ENCODE measurements around the gene PSG2.
A peak's percentile ranks its signal among the peaks of the same experiment; 100 is the strongest.
"Not testable (repeated sequence)": the region's sequence is repeated elsewhere in the genome, so short reads cannot be mapped to it uniquely, and the experiment has no call there.

PSG2 gene

DNA sequence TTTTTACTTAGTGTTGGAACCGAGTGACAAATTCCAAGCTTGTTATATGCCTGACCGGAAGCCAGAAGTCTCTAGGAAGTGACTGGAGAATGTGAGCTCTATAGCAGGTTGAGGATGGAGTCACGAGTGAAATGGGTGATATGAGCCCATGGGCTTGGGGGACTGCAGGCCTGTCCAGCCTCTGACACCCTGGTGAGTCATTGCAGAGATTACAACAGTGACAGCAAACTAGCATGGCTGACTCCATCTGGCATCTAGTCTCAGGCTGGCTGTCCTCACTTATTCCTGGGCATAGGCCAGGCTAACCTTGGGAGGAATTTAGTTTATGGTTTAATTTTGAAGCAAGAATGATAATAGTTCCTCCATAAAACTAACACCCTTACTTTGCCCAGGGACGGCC lies 4.6 kb downstream of the PSG2 start:
- DNase-seq (ENCODE audit: low spot score) = peak; percentile 10

DNA sequence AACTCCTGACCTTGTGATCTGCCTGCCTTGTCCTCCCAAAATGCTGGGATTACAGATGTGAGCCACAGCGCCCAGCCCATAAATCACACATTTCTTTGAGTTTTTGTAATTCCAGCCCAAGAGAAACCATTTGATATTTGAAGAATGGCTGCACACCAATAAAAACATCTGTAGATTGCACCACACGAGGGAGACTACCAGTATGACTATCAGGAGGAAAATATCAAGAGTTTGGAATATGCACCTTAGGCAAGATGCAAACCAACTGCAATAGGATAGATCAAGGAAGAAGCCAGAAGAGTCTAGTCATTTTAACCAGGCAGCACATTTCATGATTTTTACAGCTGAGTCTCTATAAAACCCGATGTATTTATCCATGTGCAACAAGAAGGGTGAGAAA lies 20.1 kb downstream of the PSG2 start:
- not testable (repeated sequence) for DNase-seq (ENCODE audit: low spot score)

DNA sequence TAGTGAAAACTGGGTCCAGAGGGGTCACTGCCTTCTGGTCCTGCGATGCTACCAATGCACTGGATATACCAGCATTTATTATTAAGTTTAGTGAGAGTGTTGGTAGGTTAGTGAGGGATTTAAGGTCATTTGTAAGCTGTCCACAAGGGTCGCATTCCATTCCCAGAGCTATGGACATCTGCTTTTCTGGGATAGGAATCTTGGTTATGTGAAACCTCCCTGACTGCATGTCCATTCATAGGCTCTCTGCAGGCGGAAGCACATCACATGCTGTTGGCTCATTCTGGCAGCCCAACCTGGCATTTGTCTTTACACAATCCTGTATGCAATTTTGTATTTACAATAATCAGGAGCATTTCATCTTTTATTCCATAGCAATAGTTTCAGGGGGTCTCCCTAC lies 21.2 kb downstream of the PSG2 start:
- not testable (repeated sequence) for DNase-seq (ENCODE audit: low spot score)

DNA sequence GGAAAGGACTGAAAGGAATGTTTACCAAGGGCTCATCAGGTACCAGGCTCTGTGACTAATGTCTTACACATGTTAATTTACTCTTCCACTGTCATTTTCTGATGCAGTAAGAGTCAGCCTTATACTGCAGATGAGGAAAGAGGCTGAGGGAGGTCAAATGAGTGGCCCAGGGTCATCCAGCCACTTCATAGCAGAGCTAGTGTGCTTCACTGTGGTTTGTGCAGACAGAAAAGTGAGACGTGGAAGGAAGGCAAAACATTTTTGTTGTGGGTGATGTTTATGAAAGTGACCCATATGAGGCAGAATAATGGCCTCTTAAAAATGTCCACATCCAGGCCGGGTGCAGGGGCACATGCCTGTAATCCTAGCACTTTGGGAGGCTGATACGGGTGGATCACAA lies 22.2 kb downstream of the PSG2 start:
- DNase-seq (ENCODE audit: low spot score) = not testable (repeated sequence)

DNA sequence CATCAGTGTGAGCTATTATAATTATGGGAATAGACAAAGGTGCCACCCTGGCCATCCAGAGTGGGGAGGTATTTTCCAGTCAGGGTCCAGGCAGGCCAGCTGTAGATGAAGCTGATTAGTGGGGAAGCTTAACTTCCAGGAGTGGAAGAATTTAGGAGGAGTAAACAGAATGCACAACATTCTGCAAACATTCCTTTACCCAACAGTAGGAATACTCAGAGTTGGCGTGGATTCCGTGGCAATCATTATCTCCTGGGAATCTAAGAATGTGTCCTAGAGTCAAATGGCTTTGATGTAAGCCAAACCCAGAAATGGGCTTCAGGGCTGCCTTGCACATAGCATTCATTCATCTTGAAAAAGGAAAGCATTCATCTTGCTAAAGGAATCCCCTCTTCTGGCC lies 23.0 kb downstream of the PSG2 start:
- not testable (repeated sequence) for DNase-seq (ENCODE audit: low spot score)

DNA sequence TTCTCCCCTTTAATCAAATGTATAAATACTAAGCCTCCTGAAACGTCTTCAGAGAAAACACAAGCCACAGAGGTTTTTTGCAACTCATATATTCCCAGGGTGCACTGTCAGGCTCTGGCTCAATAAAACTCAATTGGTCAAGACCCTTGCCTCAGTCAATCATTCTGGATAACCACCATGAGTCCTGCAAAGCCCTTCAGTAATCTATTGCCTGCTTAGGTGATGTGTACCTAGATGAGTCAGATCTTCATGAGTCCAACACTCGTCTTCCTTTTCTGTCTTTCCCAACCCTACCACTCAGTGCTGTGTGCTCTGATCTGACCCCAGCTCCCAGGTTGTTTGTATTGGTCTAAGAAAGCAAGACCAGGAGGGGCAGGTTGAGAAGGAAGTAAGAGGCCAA lies 24.1 kb downstream of the PSG2 start:
- not testable (repeated sequence) for DNase-seq (ENCODE audit: low spot score)

DNA sequence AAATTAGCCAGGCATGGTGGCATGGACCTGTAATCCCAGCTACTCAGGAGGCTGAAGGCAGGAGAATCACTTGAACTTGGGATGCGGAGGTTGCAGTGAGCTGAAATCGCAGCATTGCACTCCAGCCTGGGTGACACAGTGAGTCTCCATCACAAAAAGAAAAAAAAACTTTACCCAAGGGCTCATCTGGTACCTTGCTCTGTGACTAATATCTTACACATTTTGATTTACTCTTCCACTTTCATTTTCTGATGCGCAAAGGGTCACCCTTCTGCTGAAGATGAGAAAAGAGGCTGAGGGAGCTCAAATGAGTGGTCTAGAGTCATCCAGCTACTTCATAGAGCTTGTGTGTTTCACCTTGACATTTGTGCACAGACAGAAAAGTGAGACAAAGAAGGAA lies 34.5 kb downstream of the PSG2 start:
- not testable (repeated sequence) for DNase-seq (ENCODE audit: low spot score)

DNA sequence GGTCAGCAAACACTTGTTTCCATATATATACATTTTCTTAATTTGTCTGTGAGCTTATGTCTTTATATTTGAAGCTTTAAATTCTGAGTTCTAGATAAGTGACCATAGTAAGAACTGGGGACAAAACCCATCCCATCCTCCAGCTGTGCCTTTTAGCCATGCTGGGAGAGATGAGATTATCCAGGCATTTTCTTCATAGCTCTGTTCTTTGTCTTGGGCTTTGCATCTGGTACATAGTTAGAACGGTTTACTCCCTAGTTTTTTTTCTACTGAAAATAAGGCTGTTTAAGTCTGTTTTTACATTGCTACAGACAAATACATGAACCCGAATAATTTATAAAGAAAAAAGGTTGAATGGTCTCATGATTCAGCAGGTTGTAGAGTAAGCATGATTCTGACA lies 35.9 kb downstream of the PSG2 start:
- not testable (repeated sequence) for DNase-seq (ENCODE audit: low spot score)

DNA sequence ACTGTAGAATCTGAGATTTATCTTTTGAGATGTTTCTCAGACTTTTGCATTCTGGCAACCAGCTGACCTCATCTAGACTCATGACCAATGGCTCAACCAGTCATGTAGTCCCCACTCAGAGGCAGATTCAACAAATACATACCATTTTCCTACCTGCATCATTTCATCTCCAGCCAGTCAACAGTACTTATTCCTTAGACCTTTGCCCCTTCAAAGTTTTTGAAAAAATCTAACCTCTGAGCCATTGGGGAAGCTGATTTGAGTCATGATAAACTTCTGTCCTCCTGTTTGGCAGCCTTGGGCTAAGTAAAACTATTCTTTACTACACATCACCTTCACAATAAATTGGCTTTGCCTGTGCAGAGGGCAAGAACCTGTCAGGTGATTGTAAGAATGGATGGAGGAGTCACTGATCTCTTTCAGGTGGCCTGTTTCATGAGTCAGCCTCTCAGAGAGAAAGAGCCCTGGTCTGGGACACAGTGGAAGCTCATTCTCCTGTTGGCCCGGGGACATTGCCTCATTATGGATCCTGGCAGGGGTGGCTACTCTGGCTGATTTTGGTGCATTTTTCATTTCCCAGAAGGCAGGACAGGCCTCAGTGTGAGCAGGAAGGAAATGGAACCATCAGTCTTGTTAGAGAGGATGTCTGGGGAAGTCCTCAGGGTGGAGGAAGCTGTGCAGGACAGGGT lies 38.9 kb downstream of the PSG2 start:
- DNase-seq (ENCODE audit: low spot score) = not testable (repeated sequence)

DNA sequence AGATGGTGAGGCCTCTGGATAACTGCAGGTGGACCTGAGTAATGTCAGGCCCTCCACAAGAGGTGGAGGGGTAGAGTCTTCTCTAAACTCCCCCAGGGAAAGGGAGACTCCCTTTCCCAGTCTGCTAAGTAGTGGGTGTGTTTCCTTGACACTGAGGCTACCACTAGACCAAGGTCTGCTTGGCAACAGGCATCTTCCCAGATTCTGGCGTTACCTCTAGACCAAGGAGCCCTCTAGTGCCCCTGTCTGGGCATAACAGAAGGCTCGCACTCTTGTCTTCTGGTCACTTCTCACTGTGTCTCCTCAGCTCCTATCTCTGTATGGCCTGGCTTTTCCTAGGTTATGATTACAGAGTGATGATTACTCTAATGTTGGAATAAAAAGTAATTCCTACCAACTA lies 50.9 kb downstream of the PSG2 start:
- not testable (repeated sequence) for DNase-seq (ENCODE audit: low spot score)

DNA sequence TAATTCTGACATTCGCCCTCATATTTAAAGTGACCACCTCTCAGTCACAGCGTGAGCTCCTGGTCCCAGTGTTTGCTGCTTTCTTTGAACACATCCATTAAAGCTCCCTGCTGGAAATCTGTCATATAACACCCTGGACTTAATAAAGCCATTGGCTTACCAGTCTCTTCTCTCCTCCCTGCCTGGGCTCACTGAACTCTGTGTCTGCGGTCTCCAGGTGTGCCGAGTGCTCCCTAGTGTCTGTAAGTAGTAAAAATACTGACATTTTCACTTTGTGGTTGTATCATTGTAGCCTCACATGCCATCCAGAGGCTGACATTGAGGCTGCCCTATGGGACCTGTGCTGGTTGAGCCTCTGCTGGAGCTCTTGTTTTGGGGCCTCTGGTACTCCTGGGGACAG lies 53.6 kb downstream of the PSG2 start:
- DNase-seq (ENCODE audit: low spot score) = no peak

DNA sequence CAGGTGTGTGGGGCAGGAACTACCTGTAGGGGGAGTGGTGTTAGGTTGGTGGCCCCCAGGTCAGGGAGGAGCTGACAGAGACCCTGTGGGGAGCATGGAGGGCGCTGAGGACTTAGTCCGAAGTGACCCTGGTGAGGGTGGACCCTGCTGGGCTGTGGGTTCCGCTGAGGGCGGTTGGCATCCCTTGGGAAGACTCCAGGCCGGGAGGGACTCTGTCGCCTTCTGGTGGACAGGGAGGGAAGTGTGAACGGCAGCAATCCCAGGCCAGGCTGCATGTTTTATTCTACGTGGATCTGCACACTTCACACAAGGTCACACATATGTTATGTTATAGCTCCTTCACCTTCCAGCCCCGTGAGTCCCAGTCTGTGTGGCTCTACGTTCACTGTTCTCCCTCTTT lies 54.5 kb downstream of the PSG2 start:
- not testable (repeated sequence) for DNase-seq (ENCODE audit: low spot score)

DNA sequence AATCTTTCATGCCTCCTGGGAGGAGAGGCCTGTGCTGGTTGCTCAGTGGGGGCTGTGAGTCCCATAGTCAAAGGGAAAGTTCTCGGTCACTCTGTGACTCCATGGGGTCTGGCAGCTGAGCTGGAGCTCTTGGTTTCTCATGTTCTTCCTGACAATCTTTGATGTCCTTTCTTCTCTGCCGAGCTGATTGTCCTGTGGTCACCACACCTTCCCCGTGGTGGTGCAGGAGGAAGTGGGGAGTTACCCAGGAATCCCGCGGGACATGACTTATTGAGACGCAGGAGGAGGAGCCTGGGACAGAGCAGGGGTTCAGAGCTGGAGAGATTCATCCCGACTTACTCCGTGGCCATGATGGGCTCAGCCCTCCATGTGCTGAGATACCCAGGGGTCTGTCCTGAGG lies 55.4 kb downstream of the PSG2 start:
- not testable (repeated sequence) for DNase-seq (ENCODE audit: low spot score)

DNA sequence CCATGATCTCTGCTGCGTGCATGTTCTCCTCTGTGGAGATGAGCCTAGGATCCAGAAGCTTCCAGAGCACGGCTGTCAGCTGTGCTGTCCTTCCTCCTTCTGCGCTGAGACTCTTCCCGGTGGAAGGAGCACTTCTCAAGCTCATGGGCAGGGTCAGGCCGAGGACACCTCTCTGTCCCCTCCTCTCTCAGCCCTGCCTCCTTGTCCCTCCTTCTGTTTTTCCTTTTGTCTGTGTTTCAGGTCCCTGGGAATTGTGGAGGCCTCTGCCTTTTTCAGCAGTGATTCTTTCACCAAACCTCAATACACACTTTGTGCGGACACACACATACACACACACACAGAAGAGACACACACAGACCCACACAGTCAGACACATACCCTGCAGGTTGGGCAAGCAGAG lies 56.1 kb downstream of the PSG2 start, which contains the start of gene PSG11:
PSG11 (minus strand) TSS at position 101 of the 400 bp plus-strand sequence; CDS start at position 4, 97 bp downstream.
- not testable (repeated sequence) for DNase-seq (ENCODE audit: low spot score)

DNA sequence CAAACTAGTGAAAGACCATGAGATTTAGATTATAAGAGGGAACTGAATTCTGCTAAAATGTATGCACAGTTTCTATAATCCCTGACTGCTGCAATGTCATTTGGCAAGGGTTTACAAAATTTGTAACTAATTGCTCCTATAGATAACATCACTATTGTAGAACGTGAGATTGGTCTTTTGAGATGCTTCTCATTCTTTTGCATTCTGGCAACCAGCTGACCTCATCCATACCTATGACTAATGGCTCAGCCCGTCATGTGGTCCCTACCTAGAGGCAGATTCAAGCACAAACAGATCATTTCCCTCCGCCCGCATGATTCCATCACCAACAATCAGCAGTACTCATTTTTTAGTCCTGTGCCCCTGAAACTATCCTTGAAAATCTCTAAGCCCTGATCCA lies 60.4 kb downstream of the PSG2 start:
- DNase-seq (ENCODE audit: low spot score) = peak; percentile 26

DNA sequence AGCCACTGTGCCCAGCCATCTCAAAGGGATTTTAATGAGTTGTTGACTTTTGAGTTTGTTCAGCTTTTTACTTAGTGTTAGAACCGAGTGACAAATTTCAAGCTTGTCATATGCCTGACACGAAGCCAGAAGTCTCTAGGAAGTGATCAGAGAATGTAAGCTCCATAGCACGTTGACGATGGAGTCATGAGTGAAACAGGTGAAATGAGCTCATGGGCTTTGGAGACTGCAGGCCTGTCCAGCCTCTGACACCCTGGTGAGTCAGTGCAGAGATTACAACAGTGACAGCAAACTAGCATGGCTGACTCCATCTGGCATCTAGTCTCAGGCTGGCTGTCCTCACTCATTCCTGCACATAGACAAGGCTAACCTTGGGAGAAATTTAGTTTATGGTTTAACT lies 60.9 kb downstream of the PSG2 start:
- DNase-seq (ENCODE audit: low spot score) = peak; percentile 63

DNA sequence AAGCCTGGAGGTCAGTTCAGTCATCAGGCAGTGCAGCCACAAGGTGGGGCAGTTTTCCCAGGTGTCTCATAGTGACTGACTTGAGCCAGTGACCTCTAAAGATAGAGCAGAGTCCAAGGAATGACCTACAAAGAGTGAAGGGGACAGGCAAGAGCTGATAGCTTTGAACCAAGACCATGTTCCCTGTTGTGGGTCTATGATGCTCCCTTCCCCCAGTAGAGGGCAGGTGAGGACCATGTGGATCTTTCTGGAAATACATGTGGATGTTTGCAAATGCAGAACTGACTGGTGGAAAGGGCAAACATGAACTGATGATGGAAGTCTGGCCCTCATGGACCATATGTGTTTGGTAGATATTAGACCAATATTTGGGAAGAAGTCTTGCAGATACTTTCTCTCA lies 62.9 kb downstream of the PSG2 start:
- DNase-seq (ENCODE audit: low spot score) = not testable (repeated sequence)
